Mucosa of descending colon (tissue), 3 donors: ENCODE data around the gene SLC39A13. TPM values are rescaled to one million over a fixed set of nuclear protein-coding genes. Genes with fewer than 3 reads are reported as not detected.
A peak's percentile ranks its signal among the peaks of the same experiment; 100 is the strongest.

Experiments
- ATAC-seq: fragments of 200-7000 bp; cut with Tn5 transposase; one replicate; pipeline ENCODE4 v1.9.1; 2020; ENCODE audit warnings: mild to moderate bottlenecking, moderate library complexity
- DNase-seq, 3 donors: peaks; one replicate each; pipeline ENCODE4 v3.0.0-alpha.2; 2020
- H3K36me3 ChIP-seq: fragments of 200-600 bp; one replicate; pipeline ENCODE4 v1.8.0; 2021; ENCODE audit warnings: low read depth, mild to moderate bottlenecking
- H3K4me1 ChIP-seq: fragments of 200-600 bp; one replicate; pipeline ENCODE4 v1.8.0; 2021; ENCODE audit warnings: low read depth, mild to moderate bottlenecking
- H3K4me3 ChIP-seq: fragments of 200-600 bp; one replicate; pipeline ENCODE4 v1.8.0; 2021; ENCODE audit warnings: mild to moderate bottlenecking
- H3K9me3 ChIP-seq: fragments of 200-600 bp; one replicate; pipeline ENCODE4 v1.8.0; 2021; ENCODE audit warnings: mild to moderate bottlenecking
- intact Hi-C, 2 donors: fragments of 100-400 bp; cut with DNase I in 1 of 2; cut with micrococcal nuclease in 1 of 2; formaldehyde crosslinking; loops; one replicate each; pipeline versions ENCODE4 v1.11.0 to v1.11.1; 2022; cut with DNase I, micrococcal nuclease
- total RNA-seq, 3 donors: library from RNA; stranded (reverse); fragmentation: NEBNext Ultra II Directional in 2 of 3; extraction: Animal tissue kit (Norgen Biotek cat#: 25700) in 2 of 3; gene quantifications; one replicate each; pipeline versions ENCODE4 v1.2.1 to v1.2.4, GENCODE V29; 2021 to 2023
- TF ChIP-seq, protein P1 (sequence below): fragments of 200-600 bp; IDR thresholded peaks from one replicate; pipeline ENCODE4 v1.8.0; 2022; ENCODE audit warnings: antibody characterized with exemption, mild to moderate bottlenecking
- donor health status: DM: no; HTN: no; CAD: no; lungs with moderate emphysema.
- donor health status: DM: no; HTN: no; CAD: no.
- donor health status: DM: no; HTN: yes; CAD: no.

Gene SLC39A13
- total RNA-seq, 3 donors from 2014 or later = 14.4 to 30.9 (median 21.4) TPM

DNA sequence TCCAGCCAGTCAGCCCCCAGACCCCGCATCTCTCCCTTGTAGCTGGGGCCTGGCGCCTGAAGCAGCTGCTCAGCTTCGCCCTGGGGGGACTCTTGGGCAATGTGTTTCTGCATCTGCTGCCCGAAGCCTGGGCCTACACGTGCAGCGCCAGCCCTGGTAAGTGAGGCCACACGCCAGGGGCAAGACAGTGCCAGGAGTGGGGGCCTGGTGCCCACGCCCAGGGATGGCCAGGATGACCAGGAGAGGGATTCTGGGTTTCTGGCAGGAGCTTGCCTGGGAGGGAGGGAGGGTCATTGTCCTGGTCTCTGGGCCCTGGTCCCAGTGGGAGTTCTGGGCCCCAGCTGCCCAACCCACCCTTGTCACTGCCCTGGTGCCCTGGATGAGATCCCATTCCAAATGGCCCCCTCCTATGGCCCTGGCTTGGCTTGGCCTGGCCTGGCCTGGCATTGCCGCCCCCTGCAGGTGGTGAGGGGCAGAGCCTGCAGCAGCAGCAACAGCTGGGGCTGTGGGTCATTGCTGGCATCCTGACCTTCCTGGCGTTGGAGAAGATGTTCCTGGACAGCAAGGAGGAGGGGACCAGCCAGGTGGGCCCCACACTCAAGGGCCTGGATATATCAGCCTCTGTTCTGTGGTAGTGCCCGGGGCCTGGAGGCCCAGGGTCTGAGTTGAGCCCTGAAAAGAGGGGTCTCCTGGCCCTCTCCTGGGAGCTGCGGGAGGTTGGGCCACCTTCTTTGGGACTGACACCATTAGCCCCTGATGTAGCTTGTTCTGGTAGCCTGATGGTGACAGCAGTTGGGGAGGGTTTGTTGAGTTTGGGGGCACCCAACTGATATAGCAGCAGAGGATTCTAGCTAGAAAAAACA lies 3.7 kb downstream of the SLC39A13 start:
- Histone ChIP-seq H3K36me3 (no peaks in the 10 kb centered on the region), H3K4me1 (peaks cover 20% of the 10 kb centered on the region), H3K4me3 (no peak overlapping the region), H3K9me3 (no peaks in the 10 kb centered on the region)
- DNase-seq (peak; percentile 63 to 76 (median 66)), ATAC-seq (no peak)
- intact Hi-C loops = no loop called here
- TF ChIP-seq, protein P1, sequence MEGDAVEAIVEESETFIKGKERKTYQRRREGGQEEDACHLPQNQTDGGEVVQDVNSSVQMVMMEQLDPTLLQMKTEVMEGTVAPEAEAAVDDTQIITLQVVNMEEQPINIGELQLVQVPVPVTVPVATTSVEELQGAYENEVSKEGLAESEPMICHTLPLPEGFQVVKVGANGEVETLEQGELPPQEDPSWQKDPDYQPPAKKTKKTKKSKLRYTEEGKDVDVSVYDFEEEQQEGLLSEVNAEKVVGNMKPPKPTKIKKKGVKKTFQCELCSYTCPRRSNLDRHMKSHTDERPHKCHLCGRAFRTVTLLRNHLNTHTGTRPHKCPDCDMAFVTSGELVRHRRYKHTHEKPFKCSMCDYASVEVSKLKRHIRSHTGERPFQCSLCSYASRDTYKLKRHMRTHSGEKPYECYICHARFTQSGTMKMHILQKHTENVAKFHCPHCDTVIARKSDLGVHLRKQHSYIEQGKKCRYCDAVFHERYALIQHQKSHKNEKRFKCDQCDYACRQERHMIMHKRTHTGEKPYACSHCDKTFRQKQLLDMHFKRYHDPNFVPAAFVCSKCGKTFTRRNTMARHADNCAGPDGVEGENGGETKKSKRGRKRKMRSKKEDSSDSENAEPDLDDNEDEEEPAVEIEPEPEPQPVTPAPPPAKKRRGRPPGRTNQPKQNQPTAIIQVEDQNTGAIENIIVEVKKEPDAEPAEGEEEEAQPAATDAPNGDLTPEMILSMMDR = peak; percentile 82

DNA sequence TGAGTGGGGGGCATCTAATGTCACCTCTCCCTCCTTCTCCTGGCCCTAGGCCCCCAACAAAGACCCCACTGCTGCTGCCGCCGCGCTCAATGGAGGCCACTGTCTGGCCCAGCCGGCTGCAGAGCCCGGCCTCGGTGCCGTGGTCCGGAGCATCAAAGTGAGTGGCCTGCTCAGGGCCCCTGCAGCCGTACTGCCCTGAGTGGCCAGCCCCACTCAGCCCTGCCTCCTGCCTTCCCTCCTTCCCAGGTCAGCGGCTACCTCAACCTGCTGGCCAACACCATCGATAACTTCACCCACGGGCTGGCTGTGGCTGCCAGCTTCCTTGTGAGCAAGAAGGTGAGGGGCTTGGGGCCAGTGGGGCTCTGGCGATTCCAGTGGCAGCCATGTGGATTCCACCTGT lies 5.0 kb downstream of the SLC39A13 start:
- Histone ChIP-seq H3K4me3 (no peak overlapping the region), H3K4me1 (peaks cover 15% of the 10 kb centered on the region), H3K36me3 (no peaks in the 10 kb centered on the region), H3K9me3 (no peaks in the 10 kb centered on the region)
- no peak for ATAC-seq
- intact Hi-C loops = no loop called here
- TF ChIP-seq, protein P1 = no peak
- no peak for DNase-seq

DNA sequence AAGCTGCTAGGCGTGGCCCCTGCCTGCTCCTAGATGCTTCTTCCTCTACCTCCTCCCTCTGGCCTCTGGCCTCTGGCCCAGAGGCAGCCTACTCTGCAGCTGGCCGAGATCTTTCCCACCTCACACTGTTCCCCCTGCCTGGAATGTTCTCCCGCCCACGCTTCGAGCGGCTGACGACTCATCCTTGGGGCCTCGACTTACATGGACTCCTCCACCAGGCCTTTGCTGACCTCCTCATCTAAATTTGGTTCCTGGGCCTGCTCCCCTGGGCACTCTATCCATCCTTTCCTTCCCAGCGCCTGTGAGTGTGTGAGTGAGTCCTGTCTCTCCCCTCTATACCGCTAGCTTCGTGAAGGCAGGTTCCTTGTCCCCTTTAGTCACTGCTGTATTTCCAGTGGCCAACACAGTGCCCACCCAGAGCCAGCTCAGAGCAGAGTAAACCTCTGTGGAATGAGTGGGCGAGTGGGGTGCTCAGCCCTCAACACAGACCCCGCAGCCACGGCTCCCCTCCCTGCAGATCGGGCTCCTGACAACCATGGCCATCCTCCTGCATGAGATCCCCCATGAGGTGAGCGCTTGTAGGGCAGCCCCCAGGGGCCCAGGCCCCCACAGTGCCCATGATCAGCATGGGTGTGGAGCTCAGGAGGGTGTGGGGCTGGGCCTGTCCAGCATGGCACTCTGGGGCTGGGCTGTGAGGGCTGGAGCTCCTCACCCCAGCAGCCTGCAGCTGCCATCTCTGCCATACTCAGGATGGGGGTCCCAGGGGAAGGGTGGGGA lies 5.7 kb downstream of the SLC39A13 start:
- Histone ChIP-seq H3K4me3 (no peak overlapping the region), H3K9me3 (no peaks in the 10 kb centered on the region), H3K4me1 (peaks cover 14% of the 10 kb centered on the region), H3K36me3 (peaks cover 4% of the 10 kb centered on the region)
- DNase-seq (no peak), ATAC-seq (no peak)
- TF ChIP-seq, protein P1 = no peak
- intact Hi-C loops = no loop called here

DNA sequence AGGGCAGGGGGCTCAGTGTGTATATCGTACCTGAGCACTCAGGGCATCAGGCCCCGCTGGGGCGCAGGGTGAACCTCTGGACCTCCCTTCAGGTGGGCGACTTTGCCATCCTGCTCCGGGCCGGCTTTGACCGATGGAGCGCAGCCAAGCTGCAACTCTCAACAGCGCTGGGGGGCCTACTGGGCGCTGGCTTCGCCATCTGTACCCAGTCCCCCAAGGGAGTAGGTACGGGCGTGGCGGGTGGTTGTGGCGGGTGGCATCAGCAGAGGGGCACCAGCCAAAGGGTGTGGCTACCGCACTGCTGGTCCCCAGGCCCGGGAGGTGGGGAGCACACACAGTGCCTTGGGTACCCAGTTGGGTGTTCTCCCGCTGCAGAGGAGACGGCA lies 6.3 kb downstream of the SLC39A13 start:
- no peak for DNase-seq
- Histone ChIP-seq H3K36me3 (peaks cover 4% of the 10 kb centered on the region), H3K4me3 (no peak overlapping the region)

DNA sequence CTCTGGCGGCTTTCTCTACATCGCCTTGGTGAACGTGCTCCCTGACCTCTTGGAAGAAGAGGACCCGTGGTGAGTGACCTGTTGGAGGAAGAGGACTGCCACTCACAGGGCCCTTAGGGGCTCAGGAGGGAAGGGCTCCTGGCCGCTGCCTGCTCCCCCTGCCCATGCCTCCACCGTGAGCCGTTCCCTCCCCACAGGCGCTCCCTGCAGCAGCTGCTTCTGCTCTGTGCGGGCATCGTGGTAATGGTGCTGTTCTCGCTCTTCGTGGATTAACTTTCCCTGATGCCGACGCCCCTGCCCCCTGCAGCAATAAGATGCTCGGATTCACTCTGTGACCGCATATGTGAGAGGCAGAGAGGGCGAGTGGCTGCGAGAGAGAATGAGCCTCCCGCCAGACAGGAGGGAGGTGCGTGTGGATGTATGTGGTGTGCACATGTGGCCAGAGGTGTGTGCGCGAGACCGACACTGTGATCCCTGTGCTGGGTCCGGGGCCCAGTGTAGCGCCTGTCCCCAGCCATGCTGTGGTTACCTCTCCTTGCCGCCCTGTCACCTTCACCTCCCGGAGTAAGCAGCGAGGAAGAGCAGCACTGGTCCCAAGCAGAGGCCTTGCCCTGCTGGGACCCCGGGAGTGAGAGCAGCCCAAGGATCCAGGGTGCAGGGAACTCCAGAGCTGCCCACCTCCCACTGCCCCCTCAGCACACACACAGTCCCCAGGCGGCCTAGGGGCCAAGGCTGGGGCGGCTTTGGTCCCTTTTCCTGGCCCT lies 6.9 kb downstream of the SLC39A13 start:
- intact Hi-C loops = no loop called here
- DNase-seq = peak in 1 of 3 donors; percentile 25
- no peaks in the 10 kb centered on the region for H3K9me3 ChIP-seq
- H3K36me3 ChIP-seq = peaks cover 9% of the 10 kb centered on the region
- TF ChIP-seq, protein P1 = no peak
- peaks cover 13% of the 10 kb centered on the region for H3K4me1 ChIP-seq
- no peak for ATAC-seq
- H3K4me3 ChIP-seq = no peak overlapping the region

More for the DNA sequence above, 6.3 kb downstream of the SLC39A13 start:
- TF ChIP-seq, protein P1 = no peak
- Histone ChIP-seq H3K4me1 (peaks cover 13% of the 10 kb centered on the region), H3K9me3 (no peaks in the 10 kb centered on the region)
- no peak for ATAC-seq
- intact Hi-C loops = no loop called here
